Retinal pigment epithelial cell (primary cell): Measurements from ENCODE around the gene ZNF669.
A peak's percentile ranks its signal among the peaks of the same experiment; 100 is the strongest.
"Not testable (repeated sequence)": the region's sequence is repeated elsewhere in the genome, so short reads cannot be mapped to it uniquely, and the experiment has no call there.

Experiments
- DNase-seq: peaks from one replicate; pipeline ENCODE4 v3.0.0-alpha.2; 2010; ENCODE audit warnings: low read depth
- H3K4me3 ChIP-seq: 2 replicates; pipeline ENCODE4 v1.5.1; 2011; ENCODE audit warnings: mild to moderate bottlenecking, low read length, control low read depth, moderate library complexity
- TF ChIP-seq, protein P1 (sequence below): conservative IDR thresholded peaks from 2 replicates; pipeline ENCODE4 v1.5.1; 2011; ENCODE audit warnings: low read depth, low read length, control low read depth, inconsistent platforms

ZNF669 gene

DNA sequence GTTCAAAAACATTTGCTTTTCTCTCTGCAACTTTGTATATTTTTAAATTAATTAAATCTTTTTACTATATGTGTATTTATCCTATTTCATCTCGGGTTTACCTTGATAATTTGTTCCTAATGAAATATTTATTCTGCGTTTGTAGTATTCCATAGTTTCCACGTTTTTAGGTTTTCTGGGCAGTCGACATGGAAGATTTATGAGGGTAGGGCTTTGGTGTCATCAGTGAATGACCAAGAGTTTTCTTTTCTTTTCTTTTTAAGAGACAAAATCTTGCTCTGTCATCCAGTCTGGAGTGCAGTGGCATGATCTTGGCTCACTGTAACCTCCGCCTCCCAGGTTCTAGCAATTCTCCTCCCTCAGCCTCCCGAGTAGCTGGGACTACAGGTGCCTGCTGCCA, 17.2 kb upstream of the ZNF669 start:
- no peak overlapping the region for H3K4me3 ChIP-seq
- TF ChIP-seq, protein P1, sequence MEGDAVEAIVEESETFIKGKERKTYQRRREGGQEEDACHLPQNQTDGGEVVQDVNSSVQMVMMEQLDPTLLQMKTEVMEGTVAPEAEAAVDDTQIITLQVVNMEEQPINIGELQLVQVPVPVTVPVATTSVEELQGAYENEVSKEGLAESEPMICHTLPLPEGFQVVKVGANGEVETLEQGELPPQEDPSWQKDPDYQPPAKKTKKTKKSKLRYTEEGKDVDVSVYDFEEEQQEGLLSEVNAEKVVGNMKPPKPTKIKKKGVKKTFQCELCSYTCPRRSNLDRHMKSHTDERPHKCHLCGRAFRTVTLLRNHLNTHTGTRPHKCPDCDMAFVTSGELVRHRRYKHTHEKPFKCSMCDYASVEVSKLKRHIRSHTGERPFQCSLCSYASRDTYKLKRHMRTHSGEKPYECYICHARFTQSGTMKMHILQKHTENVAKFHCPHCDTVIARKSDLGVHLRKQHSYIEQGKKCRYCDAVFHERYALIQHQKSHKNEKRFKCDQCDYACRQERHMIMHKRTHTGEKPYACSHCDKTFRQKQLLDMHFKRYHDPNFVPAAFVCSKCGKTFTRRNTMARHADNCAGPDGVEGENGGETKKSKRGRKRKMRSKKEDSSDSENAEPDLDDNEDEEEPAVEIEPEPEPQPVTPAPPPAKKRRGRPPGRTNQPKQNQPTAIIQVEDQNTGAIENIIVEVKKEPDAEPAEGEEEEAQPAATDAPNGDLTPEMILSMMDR, result no peak
- no peak for DNase-seq

DNA sequence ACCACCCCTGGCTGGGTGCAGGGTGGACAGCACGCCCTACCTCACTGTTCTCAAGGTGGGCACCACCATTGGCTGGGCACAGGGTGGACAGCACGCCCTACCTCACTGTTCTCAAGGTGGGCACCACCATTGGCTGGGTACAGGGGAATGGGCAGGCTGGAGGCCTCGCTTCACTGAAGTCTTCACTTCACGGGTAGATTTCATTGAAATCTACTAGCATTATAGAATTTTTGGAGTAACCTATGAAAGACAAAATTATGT, 16.2 kb upstream of the ZNF669 start:
- not testable (repeated sequence) for H3K4me3 ChIP-seq, DNase-seq

DNA sequence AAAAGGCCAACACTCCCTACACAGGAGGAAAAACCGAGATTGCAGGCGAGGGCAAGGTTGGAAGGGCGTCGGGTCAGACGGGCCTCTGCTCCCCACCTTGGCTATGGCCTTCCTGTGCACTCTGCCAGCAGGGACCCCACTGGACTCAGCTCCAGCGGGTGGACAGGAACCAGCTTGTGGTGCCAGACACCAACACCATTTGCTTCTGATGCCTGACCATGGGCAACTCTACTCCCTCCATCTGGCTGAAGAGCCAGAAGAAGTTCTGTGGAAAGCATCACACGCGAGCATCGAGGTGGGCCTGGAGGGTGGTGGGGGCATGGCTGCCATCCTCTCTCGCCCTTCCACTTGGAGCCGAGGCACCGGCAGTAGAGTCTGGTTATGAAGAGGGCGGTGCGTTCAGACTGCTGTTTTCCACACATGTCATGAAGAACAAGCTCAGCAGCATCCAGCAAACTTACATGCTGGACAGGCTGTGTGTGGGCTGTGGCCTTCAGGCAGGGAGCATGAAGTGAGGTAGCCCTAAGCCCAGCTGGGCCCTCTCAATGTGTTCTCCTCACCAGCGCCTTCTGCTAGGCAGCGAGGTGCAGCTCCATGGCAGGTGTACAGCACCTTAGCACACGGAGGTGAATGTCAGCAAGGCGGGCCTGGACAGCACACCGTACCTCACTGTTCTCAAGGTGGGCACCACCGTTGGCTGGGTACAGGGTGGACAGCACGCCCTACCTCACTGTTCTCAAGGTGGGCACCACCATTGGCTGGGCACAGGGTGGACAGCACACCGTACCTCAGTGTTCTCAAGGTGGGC, 15.6 kb upstream of the ZNF669 start:
- TF ChIP-seq, protein P1, result no peak
- H3K4me3 ChIP-seq, result no peak overlapping the region
- DNase-seq, result no peak

DNA sequence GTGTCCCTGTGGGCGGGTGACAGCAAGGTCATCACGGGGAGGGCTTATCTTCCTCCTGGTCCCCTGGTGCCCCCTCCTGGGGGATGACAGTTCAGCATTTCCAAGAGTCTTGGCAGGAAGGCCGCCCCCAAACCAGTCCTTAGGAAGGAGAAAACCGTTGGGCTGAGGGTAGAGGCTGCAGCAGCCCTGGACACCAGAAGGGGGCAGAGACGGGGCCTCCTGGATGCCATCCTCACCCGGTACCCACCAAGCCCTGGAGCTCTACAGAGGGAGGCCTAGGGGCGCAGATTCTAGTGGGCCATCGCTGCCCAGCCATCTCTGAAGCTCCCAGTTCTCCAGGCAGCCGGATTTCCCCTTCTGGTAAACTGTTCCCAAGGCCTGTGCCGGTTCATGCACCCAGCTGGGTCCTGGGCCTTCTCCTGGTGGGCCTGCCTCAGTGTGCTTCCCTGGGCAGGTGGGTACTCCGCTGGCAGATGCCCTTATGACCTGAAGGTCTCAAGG, 14.8 kb upstream of the ZNF669 start:
- H3K4me3 ChIP-seq, result no peak overlapping the region
- TF ChIP-seq, protein P1, result peak; percentile 15

DNA sequence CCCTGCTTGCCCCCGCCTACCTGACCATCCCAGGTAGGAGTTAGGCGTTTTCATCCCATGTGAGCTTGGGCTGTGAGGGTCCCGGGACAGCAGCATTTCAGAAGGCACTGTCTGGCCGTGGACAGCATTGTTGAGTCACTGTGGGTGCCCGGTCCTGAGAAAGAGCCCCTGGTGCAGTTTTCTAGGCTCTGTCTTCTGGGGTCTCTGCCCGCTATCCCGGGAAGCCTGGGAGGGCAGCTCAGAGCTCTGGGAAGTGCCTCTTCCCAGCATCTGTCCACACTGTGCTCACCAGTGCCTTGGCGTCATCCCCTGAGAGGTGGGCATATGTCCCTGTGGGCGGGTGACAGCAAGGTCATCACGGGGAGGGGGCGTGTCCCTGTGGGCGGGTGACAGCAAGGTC, 11.4 kb upstream of the ZNF669 start:
- TF ChIP-seq, protein P1, result no peak
- H3K4me3 ChIP-seq, result no peak overlapping the region
- DNase-seq, result no peak

More for the DNA sequence above, 14.8 kb upstream of the ZNF669 start:
- DNase-seq, result no peak

DNA sequence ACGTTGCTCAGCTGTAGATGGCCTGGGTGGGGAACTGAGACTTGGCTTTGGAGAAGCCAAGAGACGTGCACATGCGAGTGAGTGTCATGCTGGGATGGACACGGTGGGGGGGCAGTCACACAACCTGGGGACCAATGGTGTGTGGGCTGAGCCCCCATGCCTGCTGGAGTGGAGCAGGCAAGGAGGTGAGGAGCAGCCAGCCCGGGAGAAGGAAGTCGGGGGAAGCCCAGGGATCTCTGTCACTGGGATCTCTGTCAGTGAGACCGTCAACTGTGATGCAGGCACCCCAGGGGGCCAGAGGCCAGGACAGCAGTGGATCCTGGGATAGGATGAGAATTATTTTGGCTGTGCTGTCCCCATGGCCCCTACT, 11.0 kb upstream of the ZNF669 start:
- no peak for DNase-seq
- TF ChIP-seq, protein P1, result no peak
- H3K4me3 ChIP-seq, result no peak overlapping the region

DNA sequence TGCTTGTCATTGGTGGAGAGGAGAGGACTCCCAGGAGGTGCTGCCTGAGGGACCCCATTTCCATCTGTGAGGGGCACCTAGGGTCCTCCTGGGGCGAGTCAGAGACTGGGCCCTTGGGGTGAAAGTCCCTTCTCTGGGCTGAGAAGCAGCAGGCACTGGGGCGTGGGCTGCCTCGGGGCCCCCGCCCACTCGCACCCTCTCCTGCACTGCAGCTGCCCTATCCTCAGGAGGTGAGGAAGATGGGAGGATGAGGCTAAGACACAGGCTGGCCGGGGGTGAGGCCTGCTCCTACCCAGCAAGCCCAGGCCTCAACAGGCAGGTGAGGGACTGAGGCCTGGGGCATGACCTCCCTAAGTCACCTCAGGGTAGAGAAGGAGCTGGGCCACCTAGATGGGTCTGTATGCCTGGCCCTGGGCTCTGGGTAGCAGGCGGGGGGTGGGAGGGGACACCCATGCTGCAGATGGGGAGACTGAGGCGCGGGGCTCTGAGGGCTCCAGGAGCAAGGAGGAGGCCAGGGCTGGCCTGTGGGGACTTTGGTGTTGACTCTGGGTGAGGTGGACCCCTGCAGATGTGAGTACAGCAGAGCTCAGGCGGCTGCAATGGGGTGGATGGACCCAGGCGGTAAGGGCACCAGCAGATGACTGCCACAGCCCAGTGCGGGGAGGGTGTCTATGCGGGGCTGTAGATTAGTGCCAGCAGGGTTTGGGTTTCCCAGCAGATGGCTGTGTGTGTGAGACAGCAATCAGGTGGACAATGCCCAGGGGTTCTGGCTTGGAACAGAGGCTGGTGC, 10.4 kb upstream of the ZNF669 start:
- TF ChIP-seq, protein P1, result no peak
- H3K4me3 ChIP-seq, result no peak overlapping the region
- DNase-seq, result no peak
